Cardiac fibroblast (primary cell): Measurements from ENCODE around the gene SNCAIP.

Experiments
- DNase-seq, 2 donors: peaks; one replicate each; pipeline versions ENCODE4 v3.0.0 to v3.0.0-alpha.2; 2010; ENCODE audit warnings: low read depth in 2 of 2
- H3K4me3 ChIP-seq, 2 donors: replicated peaks in 1 of 2; 1 replicate in 1 of 2; 2 replicates in 1 of 2; pipeline ENCODE4 v1.5.1; 2011; ENCODE audit warnings: low read depth in 2 of 2, low read length in 2 of 2, mild to moderate bottlenecking in 2 of 2, moderate library complexity in 1 of 2
- TF ChIP-seq, protein P1 (sequence below): IDR thresholded peaks from one replicate; pipeline ENCODE4 v1.5.1; 2011; ENCODE audit warnings: low read depth, mild to moderate bottlenecking, low read length, inconsistent platforms

The SNCAIP gene

DNA sequence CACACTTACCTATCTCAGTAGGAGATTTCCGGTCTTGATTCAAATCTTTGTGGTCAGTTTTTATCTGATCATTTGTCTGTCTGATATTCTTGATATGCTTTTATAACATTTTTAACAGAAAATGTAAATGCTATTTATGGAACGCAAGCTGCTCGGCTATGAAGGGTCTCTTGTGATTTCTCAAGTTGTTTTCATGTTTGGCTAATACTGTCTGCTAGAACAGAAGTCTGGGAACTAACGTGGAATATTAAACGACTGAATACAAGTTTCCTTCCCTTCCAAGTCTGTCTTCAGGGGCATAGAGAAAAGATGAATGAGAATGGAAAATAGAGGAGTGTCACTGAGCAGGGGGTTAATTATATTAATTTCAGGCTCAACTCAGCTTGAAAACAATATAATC, 27.6 kb downstream of the SNCAIP start:
- DNase-seq = no peak
- no peak overlapping the region for H3K4me3 ChIP-seq
- TF ChIP-seq, protein P1, sequence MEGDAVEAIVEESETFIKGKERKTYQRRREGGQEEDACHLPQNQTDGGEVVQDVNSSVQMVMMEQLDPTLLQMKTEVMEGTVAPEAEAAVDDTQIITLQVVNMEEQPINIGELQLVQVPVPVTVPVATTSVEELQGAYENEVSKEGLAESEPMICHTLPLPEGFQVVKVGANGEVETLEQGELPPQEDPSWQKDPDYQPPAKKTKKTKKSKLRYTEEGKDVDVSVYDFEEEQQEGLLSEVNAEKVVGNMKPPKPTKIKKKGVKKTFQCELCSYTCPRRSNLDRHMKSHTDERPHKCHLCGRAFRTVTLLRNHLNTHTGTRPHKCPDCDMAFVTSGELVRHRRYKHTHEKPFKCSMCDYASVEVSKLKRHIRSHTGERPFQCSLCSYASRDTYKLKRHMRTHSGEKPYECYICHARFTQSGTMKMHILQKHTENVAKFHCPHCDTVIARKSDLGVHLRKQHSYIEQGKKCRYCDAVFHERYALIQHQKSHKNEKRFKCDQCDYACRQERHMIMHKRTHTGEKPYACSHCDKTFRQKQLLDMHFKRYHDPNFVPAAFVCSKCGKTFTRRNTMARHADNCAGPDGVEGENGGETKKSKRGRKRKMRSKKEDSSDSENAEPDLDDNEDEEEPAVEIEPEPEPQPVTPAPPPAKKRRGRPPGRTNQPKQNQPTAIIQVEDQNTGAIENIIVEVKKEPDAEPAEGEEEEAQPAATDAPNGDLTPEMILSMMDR = no peak

GRCh38 chr5:122341087-122341486, 29.1 kb downstream of the SNCAIP start:
- TF ChIP-seq, protein P1 = no peak
- no peak overlapping the region for H3K4me3 ChIP-seq
- no peak for DNase-seq

DNA sequence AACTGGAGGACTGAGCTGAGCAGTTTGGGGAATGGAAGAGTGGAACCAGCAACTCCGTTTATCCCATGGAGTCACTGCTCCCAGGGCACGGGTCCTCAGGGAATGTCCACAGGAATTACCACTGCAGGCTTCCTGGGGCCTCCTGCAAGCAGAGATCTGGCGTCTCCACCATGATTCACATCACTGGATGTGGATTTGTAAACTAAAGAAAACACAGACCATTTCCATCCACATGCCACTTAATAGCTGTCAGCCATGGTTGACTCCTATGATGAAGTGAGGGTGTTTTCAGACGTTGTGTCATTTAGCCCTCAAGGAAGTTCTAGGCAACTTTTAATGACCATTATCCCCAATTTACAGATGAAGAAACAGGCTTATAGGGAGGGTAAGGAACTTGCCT, 30.2 kb downstream of the SNCAIP start:
- no peak for DNase-seq
- no peak overlapping the region for H3K4me3 ChIP-seq
- TF ChIP-seq, protein P1 = no peak

- no peak overlapping the region for H3K4me3 ChIP-seq
- TF ChIP-seq, protein P1 = no peak
- DNase-seq = no peak
Measured at GRCh38 chr5:122346897-122347581, 35.0 kb downstream of the SNCAIP start.

DNA sequence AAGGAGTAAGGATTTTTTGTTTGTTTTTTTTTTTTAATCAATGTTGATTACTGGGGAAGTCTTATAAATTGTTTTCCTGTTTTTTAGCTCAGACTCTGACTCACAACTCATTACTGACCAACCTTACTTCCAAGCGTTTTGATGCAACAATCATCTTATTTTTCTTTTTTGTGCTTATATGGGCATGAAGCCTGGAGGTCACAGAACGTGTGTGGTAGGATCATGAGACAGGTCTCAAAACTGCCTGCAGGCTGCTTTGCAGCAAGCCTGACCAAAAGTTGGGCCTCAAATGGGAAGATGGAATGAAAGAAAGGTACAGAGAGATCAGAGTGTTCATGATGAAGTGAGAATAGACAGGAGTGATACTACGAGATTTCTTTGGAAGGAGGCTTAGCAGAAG, 38.5 kb downstream of the SNCAIP start:
- no peak for DNase-seq
- TF ChIP-seq, protein P1 = no peak
- no peak overlapping the region for H3K4me3 ChIP-seq

GRCh38 chr5:122351416-122352157, 39.5 kb downstream of the SNCAIP start:
- H3K4me3 ChIP-seq = no peak overlapping the region
- TF ChIP-seq, protein P1 = no peak
- no peak for DNase-seq
